Trophoblast cell (in vitro differentiated cells and primary cell): ENCODE results near the gene HES7.
"Not testable (repeated sequence)": the region's sequence is repeated elsewhere in the genome, so short reads cannot be mapped to it uniquely, and the experiment has no call there.

Experiments
- DNase-seq, 2 donors: peaks; one replicate each; pipeline ENCODE4 v3.0.0-alpha.2; 2016
- H2AFZ ChIP-seq: 2 replicates; pipeline ENCODE4 v1.6.1; 2013; ENCODE audit warnings: low read length, moderate library complexity, mild to moderate bottlenecking; ENCODE audit not compliant: insufficient read depth, poor library complexity
- H2AK5ac ChIP-seq: 2 replicates; pipeline ENCODE4 v1.6.1; 2013; ENCODE audit warnings: mild to moderate bottlenecking, low read length
- H2BK120ac ChIP-seq: 2 replicates; pipeline ENCODE4 v1.6.1; 2013; ENCODE audit warnings: low read length, mild to moderate bottlenecking, moderate library complexity; ENCODE audit not compliant: insufficient read depth, poor library complexity
- H2BK12ac ChIP-seq: 2 replicates; pipeline ENCODE4 v1.6.1; 2013; ENCODE audit warnings: mild to moderate bottlenecking, low read length, moderate library complexity
- H2BK5ac ChIP-seq: 2 replicates; pipeline ENCODE4 v1.6.1; 2013; ENCODE audit warnings: low read length, low read depth, moderate library complexity, mild to moderate bottlenecking; ENCODE audit not compliant: poor library complexity
- H3K14ac ChIP-seq: 2 replicates; pipeline ENCODE4 v1.6.1; 2013; ENCODE audit warnings: mild to moderate bottlenecking, low read length
- H3K18ac ChIP-seq: 2 replicates; pipeline ENCODE4 v1.6.1; 2013; ENCODE audit warnings: mild to moderate bottlenecking, low read length
- H3K23ac ChIP-seq: 2 replicates; pipeline ENCODE4 v1.6.1; 2013; ENCODE audit warnings: low read length
- H3K27ac ChIP-seq: 2 replicates; pipeline ENCODE4 v1.5.1; 2013; ENCODE audit warnings: low read depth, mild to moderate bottlenecking, inconsistent platforms, low read length, moderate library complexity
- H3K27me3 ChIP-seq: 2 replicates; pipeline ENCODE4 v1.6.1; 2013; ENCODE audit warnings: inconsistent platforms, mild to moderate bottlenecking, low read length, moderate library complexity; ENCODE audit not compliant: insufficient read depth
- H3K36me3 ChIP-seq, 2 experiments: 1 replicate in 1 of 2; 2 replicates in 1 of 2; pipeline ENCODE4 v1.6.1; 2013; ENCODE audit warnings: low read length in 2 of 2, mild to moderate bottlenecking in 2 of 2, moderate library complexity in 1 of 2; ENCODE audit not compliant: insufficient read depth in 2 of 2, control insufficient read depth in 1 of 2
- H3K4ac ChIP-seq: 2 replicates; pipeline ENCODE4 v1.6.1; 2013; ENCODE audit warnings: low read depth, mild to moderate bottlenecking, low read length, moderate library complexity
- H3K4me1 ChIP-seq, 2 experiments: 1 replicate in 1 of 2; 2 replicates in 1 of 2; pipeline ENCODE4 v1.6.1; 2013; ENCODE audit warnings: low read length in 2 of 2, mild to moderate bottlenecking in 2 of 2, moderate library complexity in 1 of 2; ENCODE audit not compliant: insufficient read depth in 2 of 2, control insufficient read depth in 1 of 2
- H3K4me2 ChIP-seq: 2 replicates; pipeline ENCODE4 v1.6.1; 2013; ENCODE audit warnings: inconsistent platforms, mild to moderate bottlenecking, low read length, moderate library complexity
- H3K4me3 ChIP-seq: 2 replicates; pipeline ENCODE4 v1.5.1; 2013; ENCODE audit warnings: mild to moderate bottlenecking, low read depth, low read length, inconsistent platforms
- H3K79me1 ChIP-seq: one replicate; pipeline ENCODE4 v1.6.1; 2013; ENCODE audit warnings: low read length
- H3K79me2 ChIP-seq: 2 replicates; pipeline ENCODE4 v1.6.1; 2013; ENCODE audit warnings: low read length, mild to moderate bottlenecking; ENCODE audit not compliant: control insufficient read depth, insufficient read depth, poor library complexity
- H3K9ac ChIP-seq: 2 replicates; pipeline ENCODE4 v1.6.1; 2013; ENCODE audit warnings: mild to moderate bottlenecking, low read length
- H3K9me3 ChIP-seq: 2 replicates; pipeline ENCODE4 v1.6.1; 2013; ENCODE audit warnings: low read depth, mild to moderate bottlenecking, control low read depth, inconsistent platforms, low read length; ENCODE audit not compliant: insufficient read depth
- H4K12ac ChIP-seq: 2 replicates; pipeline ENCODE4 v1.6.1; 2013; ENCODE audit warnings: low read depth, mild to moderate bottlenecking, low read length, moderate library complexity
- H4K8ac ChIP-seq: 2 replicates; pipeline ENCODE4 v1.6.1; 2013; ENCODE audit warnings: low read depth, mild to moderate bottlenecking, low read length, moderate library complexity
- H4K91ac ChIP-seq: one replicate; pipeline ENCODE4 v1.6.1; 2013; ENCODE audit warnings: low read depth, mild to moderate bottlenecking, low read length, moderate library complexity
- WGBS: extraction: QIAGEN DNeasy Blood & Tissue Kit; methylation state at CpG from one replicate; pipeline ENCODE4 v1.1.7; 2013; ENCODE audit warnings: missing lambda C conversion rate; ENCODE audit not compliant: insufficient read length, insufficient coverage; ENCODE audit errors: extremely low coverage; 5-methylcytosine and 5-hydroxymethylcytosine counted together

The HES7 gene

DNA sequence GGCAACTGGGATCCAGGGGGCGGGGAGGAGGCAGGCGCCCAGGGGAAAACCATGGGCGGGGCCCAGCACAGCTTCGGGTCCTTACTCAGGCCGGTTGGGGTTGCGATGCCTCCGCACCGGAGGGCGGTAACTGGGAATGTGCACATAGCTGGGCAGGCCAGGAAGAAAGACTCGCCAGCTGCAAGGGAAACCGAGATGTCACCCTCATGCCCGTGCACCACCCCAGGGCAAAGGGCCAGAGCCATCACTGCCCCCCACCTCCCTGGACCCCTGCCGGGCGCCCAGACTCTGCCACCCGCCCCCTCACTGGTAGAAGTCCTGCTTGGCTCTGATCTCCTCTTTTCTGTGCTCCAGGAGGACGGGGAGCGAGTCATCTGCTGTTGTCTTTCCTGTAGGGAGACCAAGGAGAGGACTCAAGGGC lies 43.1 kb downstream of the HES7 start:
- H3K4me2 ChIP-seq: no peak overlapping the region
- no peak overlapping the region for H2AK5ac ChIP-seq
- H4K91ac ChIP-seq: no peak overlapping the region
- no peaks in the 10 kb centered on the region for H3K79me2 ChIP-seq
- DNase-seq: no peak
- no peaks in the 10 kb centered on the region for H3K79me1 ChIP-seq
- H3K4me3 ChIP-seq: no peak overlapping the region
- no peak overlapping the region for H3K9ac ChIP-seq
- H3K36me3 ChIP-seq: no peaks in the 10 kb centered on the region
- no peak overlapping the region for H3K27ac ChIP-seq
- no peak overlapping the region for H3K4ac ChIP-seq
- H2BK5ac ChIP-seq: no peak overlapping the region
- H2BK12ac ChIP-seq: no peak overlapping the region
- no peak overlapping the region for H3K14ac ChIP-seq
- no peak overlapping the region for H3K23ac ChIP-seq
- no peak overlapping the region for H3K18ac ChIP-seq
- no peak overlapping the region for H2BK120ac ChIP-seq
- H3K4me1 ChIP-seq: peaks cover 3 to 6% of the 10 kb centered on the region in 2 experiments
- peaks cover 11% of the 10 kb centered on the region for H3K9me3 ChIP-seq
- WGBS: no CpG with 5 or more reads among the region's 17 CpGs
- no peak overlapping the region for H2AFZ ChIP-seq
- no peak overlapping the region for H4K12ac ChIP-seq
- no peak overlapping the region for H4K8ac ChIP-seq
- H3K27me3 ChIP-seq: peaks cover 18% of the 10 kb centered on the region

GRCh38 chr17:8080208-8080798 lies 43.6 kb downstream of the HES7 start:
- H3K23ac ChIP-seq: no peak overlapping the region
- no peak overlapping the region for H2AFZ ChIP-seq
- H2BK120ac ChIP-seq: no peak overlapping the region
- H3K27me3 ChIP-seq: peaks cover 17% of the 10 kb centered on the region
- H3K4me2 ChIP-seq: peak overlapping the region; percentile 71
- H3K36me3 ChIP-seq: no peaks in the 10 kb centered on the region
- H3K9ac ChIP-seq: no peak overlapping the region
- WGBS: no CpG with 5 or more reads among the region's 25 CpGs
- H3K79me1 ChIP-seq: no peaks in the 10 kb centered on the region
- H3K4me3 ChIP-seq: no peak overlapping the region
- H3K9me3 ChIP-seq: peaks cover 11% of the 10 kb centered on the region
- no peak overlapping the region for H2BK5ac ChIP-seq
- no peak overlapping the region for H3K14ac ChIP-seq
- no peak overlapping the region for H3K18ac ChIP-seq
- DNase-seq: no peak
- peaks cover 3 to 6% of the 10 kb centered on the region in 2 experiments for H3K4me1 ChIP-seq
- H3K79me2 ChIP-seq: no peaks in the 10 kb centered on the region
- no peak overlapping the region for H3K27ac ChIP-seq
- no peak overlapping the region for H2BK12ac ChIP-seq
- H3K4ac ChIP-seq: no peak overlapping the region
- no peak overlapping the region for H2AK5ac ChIP-seq
- no peak overlapping the region for H4K8ac ChIP-seq
- H4K12ac ChIP-seq: no peak overlapping the region
- H4K91ac ChIP-seq: no peak overlapping the region

GRCh38 chr17:8079291-8080207 lies 44.4 kb downstream of the HES7 start:
- Histone ChIP-seq H2BK5ac (no peak overlapping the region), H3K4ac (no peak overlapping the region), H2AFZ (no peak overlapping the region), H3K9me3 (peaks cover 11% of the 10 kb centered on the region), H2BK120ac (no peak overlapping the region), H3K36me3 (no peaks in the 10 kb centered on the region), H2BK12ac (no peak overlapping the region), H3K4me3 (peak overlapping the region; percentile 55), H3K14ac (no peak overlapping the region), H3K79me1 (no peaks in the 10 kb centered on the region), H3K79me2 (no peaks in the 10 kb centered on the region), H3K4me2 (peak overlapping the region; percentile 71), H2AK5ac (no peak overlapping the region), H3K27me3 (peaks cover 25% of the 10 kb centered on the region), H4K8ac (no peak overlapping the region), H4K91ac (no peak overlapping the region), H4K12ac (no peak overlapping the region), H3K4me1 (peaks cover 3 to 6% of the 10 kb centered on the region in 2 experiments), H3K27ac (no peak overlapping the region), H3K23ac (no peak overlapping the region), H3K18ac (no peak overlapping the region), H3K9ac (no peak overlapping the region)
- DNase-seq: peak; percentile 36 to 70
- no CpG with 5 or more reads among the region's 87 CpGs for WGBS

- H2AFZ ChIP-seq, H4K12ac ChIP-seq, H3K4me3 ChIP-seq, H2AK5ac ChIP-seq, H3K4me1 ChIP-seq, H3K4ac ChIP-seq, H3K27ac ChIP-seq, H3K18ac ChIP-seq, H2BK5ac ChIP-seq, H3K4me2 ChIP-seq, H3K9ac ChIP-seq, H2BK12ac ChIP-seq, H3K14ac ChIP-seq, H3K79me1 ChIP-seq, H3K36me3 ChIP-seq, DNase-seq, H2BK120ac ChIP-seq, H3K23ac ChIP-seq, H4K91ac ChIP-seq, H4K8ac ChIP-seq, H3K79me2 ChIP-seq: not testable (repeated sequence)
- Histone ChIP-seq H3K9me3 (peaks cover 11% of the 10 kb centered on the region), H3K27me3 (peaks cover 38% of the 10 kb centered on the region)
- no CpG with 5 or more reads among the region's 5 CpGs for WGBS
Observed at GRCh38 chr17:8077939-8078338, 46.0 kb downstream of the HES7 start.
